ENCODE results near the gene RNASE12.

The RNASE12 gene

DNA sequence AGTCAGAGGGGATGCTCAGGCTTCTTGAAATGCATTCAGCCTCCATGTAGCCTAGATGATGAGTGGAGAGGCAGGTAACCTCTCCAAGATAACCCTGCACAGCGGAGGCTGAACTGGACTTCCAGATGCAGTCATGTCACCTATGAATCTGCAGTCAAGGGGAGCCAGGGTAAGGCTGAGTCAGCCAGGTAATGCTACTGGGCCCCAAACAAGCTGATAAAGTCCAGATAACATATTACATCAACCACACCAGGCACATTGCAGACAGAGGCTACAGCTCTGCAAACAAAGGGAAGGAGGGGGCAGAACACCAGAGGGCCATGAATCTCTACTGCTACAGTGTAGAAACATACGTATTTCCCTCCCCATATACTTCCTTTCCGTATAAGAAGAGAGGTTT lies 44.3 kb downstream of the RNASE12 start:
- no peak for DNase-seq
